T47D (cell line): ENCODE results near the gene C4orf33.

Source experiments
- DNase-seq, 2 experiments: peaks; one replicate each; pipeline versions ENCODE4 v3.0.0 to v3.0.0-alpha.2; 2011 to 2012; ENCODE audit warnings: low read depth in 1 of 2, low spot score in 1 of 2
- JUND ChIP-seq: IDR thresholded peaks from 2 replicates; pipeline ENCODE4 v1.6.1; 2012; ENCODE audit warnings: low read depth
- in situ Hi-C: cut with HindIII; loops from 2 replicates; pipeline ENCODE4 v1.10.0; 2016; ENCODE audit warnings: low sequenced_read_pairs, low pct_unique_long_range_greater_than_20kb

Gene C4orf33

DNA sequence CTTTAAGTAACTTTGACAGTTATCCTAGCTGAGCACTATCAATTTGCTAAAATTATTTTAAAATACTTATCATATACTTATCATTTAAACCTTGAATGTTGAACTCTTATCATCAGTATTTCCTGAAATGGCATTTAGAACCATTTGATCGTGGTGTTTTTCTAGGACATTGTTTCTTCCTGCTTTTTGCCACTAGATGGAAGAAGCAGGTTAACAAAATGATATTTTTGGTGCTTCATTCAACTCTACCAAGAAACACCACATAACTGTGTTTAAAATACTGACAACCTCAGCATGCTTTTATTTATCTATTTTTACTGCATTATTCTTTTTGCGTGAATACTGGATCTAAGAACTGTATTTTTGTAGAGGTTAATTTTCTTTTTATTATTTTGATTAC is 44.6 kb downstream of the C4orf33 start:
- TF ChIP-seq JUND, result no peak
- in situ Hi-C loops, result no loop called here
- DNase-seq, result no peak

- DNase-seq, result no peak
- in situ Hi-C loops, result no loop called here
- no peak for TF ChIP-seq JUND
Observed at GRCh38 chr4:129143359-129143758, 47.4 kb downstream of the C4orf33 start.

DNA sequence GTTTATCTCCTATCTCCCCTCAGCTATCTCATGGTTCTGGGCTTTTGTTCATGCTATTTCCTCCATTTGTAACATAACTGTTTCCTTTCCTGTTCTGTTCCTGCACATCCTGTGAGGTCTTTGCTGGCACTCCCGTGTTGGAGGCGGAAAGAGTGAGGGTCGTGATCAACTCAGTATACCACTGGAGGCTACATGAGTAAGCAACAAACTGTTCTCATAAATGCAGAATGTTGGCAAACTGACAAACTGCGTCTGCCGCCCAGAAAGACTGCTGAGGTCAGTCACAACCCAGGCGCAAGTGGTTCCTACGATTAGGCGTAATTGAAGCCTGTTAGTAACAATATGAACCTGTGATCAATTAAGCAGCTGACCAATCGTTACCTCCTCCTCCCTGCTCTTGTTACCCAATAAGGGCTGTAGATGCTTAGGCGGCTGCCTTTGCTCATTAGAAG is 48.8 kb downstream of the C4orf33 start:
- no peak for DNase-seq

DNA sequence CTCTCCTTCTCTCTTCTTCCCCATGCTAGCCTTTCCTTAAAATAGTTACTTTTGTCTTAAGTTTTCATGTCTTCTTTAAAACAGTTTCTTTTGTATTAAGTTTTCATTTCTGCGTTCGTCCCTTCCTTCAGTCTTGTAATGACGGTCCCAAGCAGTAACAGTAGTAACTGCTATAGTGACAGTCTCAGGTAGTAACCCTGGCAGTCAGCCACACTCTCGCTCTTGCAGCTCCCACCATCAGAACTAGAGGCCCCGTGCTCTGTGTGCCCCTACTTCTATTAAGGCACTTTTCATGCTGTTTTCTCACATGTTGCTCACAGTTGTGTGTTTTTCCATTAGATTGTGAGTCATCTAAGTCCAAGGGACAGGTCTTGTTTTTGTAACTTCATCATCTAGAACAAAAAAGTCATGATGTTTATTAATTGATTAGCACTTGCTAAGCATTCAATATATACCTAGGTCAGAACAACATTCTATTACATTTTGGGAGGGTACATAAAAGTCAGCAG is 49.3 kb downstream of the C4orf33 start:
- in situ Hi-C loops, result no loop called here
- TF ChIP-seq JUND, result no peak
- DNase-seq, result no peak

More for the DNA sequence above, 48.8 kb downstream of the C4orf33 start:
- in situ Hi-C loops, result no loop called here
- no peak for TF ChIP-seq JUND

- TF ChIP-seq JUND, result no peak
- no peak for DNase-seq
- in situ Hi-C loops, result no loop called here
Observed at GRCh38 chr4:129146639-129147038, 50.7 kb downstream of the C4orf33 start.

DNA sequence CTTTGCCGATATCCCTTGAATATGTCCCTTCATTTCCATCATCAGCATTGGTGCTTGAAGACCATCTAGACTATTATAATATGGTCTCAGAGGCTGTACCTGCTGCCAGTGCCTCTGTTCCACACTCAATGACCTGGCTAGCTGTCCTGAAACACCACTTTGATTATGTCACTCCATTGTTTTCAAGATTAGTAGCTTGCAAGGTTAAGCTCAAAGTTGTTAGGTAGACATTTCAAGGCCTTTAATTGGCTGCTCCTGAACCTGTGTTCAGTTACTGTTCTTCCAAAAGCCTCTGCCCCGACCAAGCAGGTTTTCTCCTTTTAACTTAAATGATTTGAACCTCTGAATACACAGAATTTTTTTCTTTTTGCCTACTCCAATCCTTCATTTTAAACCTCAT is 52.9 kb downstream of the C4orf33 start:
- in situ Hi-C loops, result no loop called here
- DNase-seq, result no peak
- TF ChIP-seq JUND, result no peak

GRCh38 chr4:129149906-129150305 is 54.0 kb downstream of the C4orf33 start:
- TF ChIP-seq JUND, result no peak
- DNase-seq, result no peak
- in situ Hi-C loops, result no loop called here

DNA sequence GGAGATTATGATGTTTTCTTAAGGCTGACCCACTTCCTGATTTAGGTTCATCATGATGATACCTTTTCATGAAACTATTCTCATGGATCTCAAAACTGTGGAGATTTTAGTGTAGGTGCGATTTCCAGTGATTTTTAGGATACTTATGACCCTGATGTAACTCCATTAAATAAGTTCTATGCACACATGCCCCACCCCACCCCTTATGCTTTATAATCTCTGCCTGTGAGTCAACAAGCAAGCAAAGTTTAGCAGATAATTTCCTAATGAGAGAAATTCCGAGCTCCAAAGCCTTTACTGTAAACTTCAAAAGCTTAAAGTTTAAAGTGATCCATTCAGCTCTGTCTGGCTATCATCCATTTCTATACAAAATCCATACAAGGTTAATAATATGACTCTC is 56.4 kb downstream of the C4orf33 start:
- DNase-seq, result no peak
- in situ Hi-C loops, result no loop called here
- no peak for TF ChIP-seq JUND

DNA sequence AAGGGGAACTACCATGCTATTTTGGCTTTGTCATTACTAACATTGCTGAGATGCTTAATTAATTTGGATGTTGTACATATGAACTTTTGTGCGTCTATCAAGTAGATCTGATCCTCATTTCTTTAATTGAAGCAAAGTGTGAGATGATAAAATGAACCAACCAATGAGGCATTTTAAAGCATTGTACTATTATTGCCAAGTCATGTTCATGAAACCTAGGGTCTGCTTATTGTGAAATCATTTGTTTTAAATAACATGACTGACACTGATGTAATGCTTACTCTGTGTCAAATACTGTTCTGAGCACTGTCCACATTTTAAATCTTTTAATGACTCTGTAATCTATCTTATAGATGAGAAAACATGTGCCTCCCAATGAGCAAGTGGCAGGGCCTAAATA is 57.7 kb downstream of the C4orf33 start:
- in situ Hi-C loops, result no loop called here
- no peak for DNase-seq
- no peak for TF ChIP-seq JUND

DNA sequence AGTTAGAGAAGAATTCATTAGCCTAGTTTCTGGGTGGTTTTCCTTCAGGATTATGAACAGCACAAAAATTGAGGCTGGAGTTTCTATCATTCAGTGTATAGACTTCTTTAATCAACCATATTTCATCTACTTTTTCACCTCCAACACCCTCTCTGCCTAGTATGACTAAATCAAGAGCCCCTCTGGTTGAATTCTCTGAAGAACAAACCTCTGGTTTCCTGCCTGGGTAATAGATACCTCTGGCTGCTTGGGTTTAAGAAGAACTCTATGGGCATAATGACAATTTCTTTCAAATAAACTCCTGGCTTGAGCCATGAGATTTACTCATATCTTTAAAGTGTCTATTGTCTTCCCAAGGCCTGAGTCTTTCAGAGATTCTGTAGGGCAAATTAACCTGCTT is 66.5 kb downstream of the C4orf33 start:
- no peak for TF ChIP-seq JUND
- in situ Hi-C loops, result no loop called here
- no peak for DNase-seq

DNA sequence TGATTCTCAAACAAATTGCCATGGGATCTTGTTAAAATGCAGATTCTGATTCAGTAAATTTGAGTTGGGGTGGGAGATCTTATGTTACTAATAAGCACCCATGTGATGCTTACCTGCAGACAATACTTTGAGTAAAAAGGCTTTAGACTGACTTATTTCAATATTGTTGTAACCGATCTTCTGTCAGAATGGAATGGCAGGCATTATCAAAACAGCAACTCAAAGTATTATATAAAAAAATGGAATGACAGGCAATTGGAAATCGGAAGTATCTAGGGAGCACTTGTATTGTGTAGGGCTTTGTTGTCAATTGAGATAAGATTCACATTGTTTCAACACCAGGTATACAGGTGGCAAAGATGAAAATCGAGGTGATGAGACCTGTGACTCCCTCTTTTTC is 67.5 kb downstream of the C4orf33 start:
- in situ Hi-C loops, result no loop called here
- DNase-seq, result no peak
- TF ChIP-seq JUND, result no peak

DNA sequence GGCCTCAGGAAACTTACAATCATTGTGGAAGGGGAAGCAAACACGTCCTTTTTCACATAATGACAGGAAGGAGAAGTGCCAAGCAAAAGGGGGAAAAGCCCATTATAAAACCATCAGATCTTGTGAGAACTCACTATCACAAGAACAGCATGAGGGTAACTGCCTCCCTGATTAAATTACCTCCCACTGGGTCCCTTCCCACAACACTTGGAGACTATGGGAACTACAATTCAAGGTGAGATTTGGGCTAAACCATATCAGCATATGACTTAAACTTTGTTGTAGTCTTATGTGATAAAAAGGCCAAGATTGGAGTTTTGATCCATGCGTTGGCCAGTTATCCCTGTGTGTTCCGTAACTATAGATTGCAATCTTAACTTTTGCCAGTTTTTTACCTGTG is 68.3 kb downstream of the C4orf33 start:
- no peak for TF ChIP-seq JUND
- in situ Hi-C loops, result no loop called here
- no peak for DNase-seq
